Choroid plexus epithelial cell (primary cell): ENCODE data around the gene RHOV.

Experiments used
- DNase-seq: peaks from one replicate; pipeline ENCODE4 v3.0.0-alpha.2; 2010; ENCODE audit warnings: low read depth
- H3K4me3 ChIP-seq: 2 replicates; pipeline ENCODE4 v1.5.1; 2011; ENCODE audit warnings: low read depth, mild to moderate bottlenecking, control low read depth, low read length, moderate library complexity
- CTCF ChIP-seq: conservative IDR thresholded peaks from 2 replicates; pipeline ENCODE4 v1.5.1; 2011; ENCODE audit warnings: low read depth, mild to moderate bottlenecking, control low read depth, inconsistent platforms, low read length, moderate library complexity

The RHOV gene

GRCh38 chr15:40893019-40893670 is 19.1 kb upstream of the RHOV start:
- TF ChIP-seq CTCF, result no peak
- no peak overlapping the region for H3K4me3 ChIP-seq
- no peak for DNase-seq

- no peak for TF ChIP-seq CTCF
- no peak for DNase-seq
- H3K4me3 ChIP-seq, result no peak overlapping the region
These were observed 18.5 kb upstream of the RHOV start for GRCh38 chr15:40892447-40893012.

GRCh38 chr15:40891810-40892446 is 17.9 kb upstream of the RHOV start:
- H3K4me3 ChIP-seq, result no peak overlapping the region
- peak; percentile 75 for DNase-seq
- TF ChIP-seq CTCF, result peak; percentile 85

- no peak for TF ChIP-seq CTCF
- DNase-seq, result no peak
- no peak overlapping the region for H3K4me3 ChIP-seq
These were observed 17.1 kb upstream of the RHOV start for GRCh38 chr15:40891138-40891537.

- DNase-seq, result no peak
- H3K4me3 ChIP-seq, result no peak overlapping the region
- TF ChIP-seq CTCF, result no peak
These were observed 15.1 kb upstream of the RHOV start for GRCh38 chr15:40889112-40889511.

- no peak overlapping the region for H3K4me3 ChIP-seq
- DNase-seq, result no peak
- TF ChIP-seq CTCF, result no peak
These were observed 12.6 kb upstream of the RHOV start for GRCh38 chr15:40886586-40886985.
